ENCODE measurements around the gene ALAD. TPM values are rescaled to one million over a fixed set of nuclear protein-coding genes. Genes with fewer than 3 reads are reported as not detected.
"Not testable (repeated sequence)": the region's sequence is repeated elsewhere in the genome, so short reads cannot be mapped to it uniquely, and the experiment has no call there.

ALAD gene
- polyA plus RNA-seq, 2 donors: 38.4 TPM

- no peaks in the 10 kb centered on the region for H3K27me3 ChIP-seq (ENCODE audit: control insufficient read depth in 1 of 2, insufficient read depth in 2 of 2, low read length in 2 of 2)
- no peak overlapping the region for H3K27ac ChIP-seq (ENCODE audit: low read depth in 2 of 2, low read length in 1 of 2)
- 90% methylated on average over 5 of the region's 5 CpGs for WGBS, 2 donors
- H3K4me3 ChIP-seq (ENCODE audit: low read depth in 1 of 2, low read length in 2 of 2): no peak overlapping the region
- no peaks in the 10 kb centered on the region for H3K4me1 ChIP-seq (ENCODE audit: control insufficient read depth in 2 of 2, insufficient read depth in 2 of 2, low read length in 1 of 2)
- peaks cover 4 to 12% of the 10 kb centered on the region in 2 donors for H3K36me3 ChIP-seq (ENCODE audit: control insufficient read depth in 2 of 2, insufficient read depth in 2 of 2, low read length in 1 of 2)
- H3K9me3 ChIP-seq (ENCODE audit: control insufficient read depth in 2 of 2, insufficient read depth in 1 of 2, low read depth in 1 of 2, low read length in 1 of 2): no peaks in the 10 kb centered on the region
These were observed 32.6 kb downstream of the ALAD start for GRCh38 chr9:113368348-113368981.

DNA sequence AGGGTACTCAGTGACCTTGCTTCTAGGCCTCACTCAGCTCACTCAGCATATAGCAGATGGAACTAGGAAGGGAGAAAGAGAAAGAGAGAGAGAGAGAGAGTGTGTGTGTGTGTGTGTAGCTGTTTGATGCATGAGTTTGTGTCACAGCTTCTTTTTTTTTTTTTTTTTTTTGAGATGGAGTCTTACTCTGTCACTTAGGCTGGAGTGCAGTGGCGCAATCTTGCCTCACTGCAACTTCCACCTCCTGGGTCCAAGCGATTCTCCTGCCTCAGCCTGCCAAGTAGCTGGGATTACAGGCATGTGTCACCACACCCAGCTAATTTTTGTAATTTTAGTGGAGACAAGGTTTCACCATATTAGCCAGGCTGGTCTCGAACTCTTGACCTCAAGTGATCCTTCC lies 35.4 kb downstream of the ALAD start:
- not testable (repeated sequence) for H3K27ac ChIP-seq (ENCODE audit: low read depth in 2 of 2, low read length in 1 of 2); H3K36me3 ChIP-seq (ENCODE audit: control insufficient read depth in 2 of 2, insufficient read depth in 2 of 2, low read length in 1 of 2); H3K4me1 ChIP-seq (ENCODE audit: control insufficient read depth in 2 of 2, insufficient read depth in 2 of 2, low read length in 1 of 2); H3K9me3 ChIP-seq (ENCODE audit: control insufficient read depth in 2 of 2, insufficient read depth in 1 of 2, low read depth in 1 of 2, low read length in 1 of 2); H3K4me3 ChIP-seq (ENCODE audit: low read depth in 1 of 2, low read length in 2 of 2); H3K27me3 ChIP-seq (ENCODE audit: control insufficient read depth in 1 of 2, insufficient read depth in 2 of 2, low read length in 2 of 2)
- WGBS, 2 donors: 66 to 78% methylated on average over 3 of the region's 3 CpGs

DNA sequence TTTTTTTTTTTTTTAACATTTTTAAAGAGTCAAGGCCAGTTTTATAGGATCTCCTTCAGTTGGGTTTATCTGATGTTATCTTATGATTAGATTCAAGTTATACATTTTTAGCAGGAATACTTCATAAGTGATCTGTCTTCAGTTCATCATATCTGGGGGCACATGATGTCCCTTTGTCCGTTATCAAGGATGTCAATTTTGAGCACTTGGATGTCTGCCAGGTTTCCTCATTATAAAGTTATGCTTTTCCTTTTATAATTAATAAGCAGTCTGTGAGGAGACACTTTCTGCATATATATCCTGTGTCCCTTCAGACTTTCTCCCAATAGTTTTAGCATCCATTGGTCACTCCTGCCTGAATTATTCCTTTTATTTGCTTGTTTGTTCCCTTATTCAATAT lies 36.1 kb downstream of the ALAD start:
- Histone ChIP-seq H3K4me3 (ENCODE audit: low read depth in 1 of 2, low read length in 2 of 2) (no peak overlapping the region), H3K27me3 (ENCODE audit: control insufficient read depth in 1 of 2, insufficient read depth in 2 of 2, low read length in 2 of 2) (no peaks in the 10 kb centered on the region), H3K36me3 (ENCODE audit: control insufficient read depth in 2 of 2, insufficient read depth in 2 of 2, low read length in 1 of 2) (peaks cover 0 to 11% of the 10 kb centered on the region in 2 donors), H3K4me1 (ENCODE audit: control insufficient read depth in 2 of 2, insufficient read depth in 2 of 2, low read length in 1 of 2) (no peaks in the 10 kb centered on the region), H3K9me3 (ENCODE audit: control insufficient read depth in 2 of 2, insufficient read depth in 1 of 2, low read depth in 1 of 2, low read length in 1 of 2) (no peaks in the 10 kb centered on the region), H3K27ac (ENCODE audit: low read depth in 2 of 2, low read length in 1 of 2) (no peak overlapping the region)
- WGBS, 2 donors: 73 to 79% methylated on average over 1 of the region's 1 CpG

DNA sequence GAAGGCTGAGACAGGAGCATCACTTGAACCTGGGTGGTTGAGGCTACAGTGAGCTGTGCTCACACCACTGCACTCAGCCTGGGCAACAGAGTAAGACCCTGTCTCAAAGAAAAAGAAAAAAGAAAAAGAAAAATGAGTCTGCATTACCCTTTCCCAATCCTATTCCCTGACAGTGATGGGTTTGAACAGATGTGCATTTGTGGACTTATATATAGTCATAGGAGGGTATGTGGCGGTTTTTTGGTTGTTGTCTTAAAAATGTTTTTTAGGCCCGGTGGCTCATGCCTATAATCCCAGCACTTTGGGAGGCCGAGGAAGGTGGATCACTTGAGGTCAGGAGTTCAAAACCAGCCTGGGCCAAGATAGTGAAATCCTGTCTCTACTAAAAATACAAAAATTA lies 37.7 kb downstream of the ALAD start:
- 69 to 75% methylated on average over 3 of the region's 3 CpGs for WGBS, 2 donors
- Histone ChIP-seq H3K27me3 (ENCODE audit: control insufficient read depth in 1 of 2, insufficient read depth in 2 of 2, low read length in 2 of 2) (no peaks in the 10 kb centered on the region), H3K36me3 (ENCODE audit: control insufficient read depth in 2 of 2, insufficient read depth in 2 of 2, low read length in 1 of 2) (peaks cover 0 to 11% of the 10 kb centered on the region in 2 donors), H3K4me3 (ENCODE audit: low read depth in 1 of 2, low read length in 2 of 2) (no peak overlapping the region), H3K4me1 (ENCODE audit: control insufficient read depth in 2 of 2, insufficient read depth in 2 of 2, low read length in 1 of 2) (no peaks in the 10 kb centered on the region), H3K9me3 (ENCODE audit: control insufficient read depth in 2 of 2, insufficient read depth in 1 of 2, low read depth in 1 of 2, low read length in 1 of 2) (no peaks in the 10 kb centered on the region), H3K27ac (ENCODE audit: low read depth in 2 of 2, low read length in 1 of 2) (no peak overlapping the region)

DNA sequence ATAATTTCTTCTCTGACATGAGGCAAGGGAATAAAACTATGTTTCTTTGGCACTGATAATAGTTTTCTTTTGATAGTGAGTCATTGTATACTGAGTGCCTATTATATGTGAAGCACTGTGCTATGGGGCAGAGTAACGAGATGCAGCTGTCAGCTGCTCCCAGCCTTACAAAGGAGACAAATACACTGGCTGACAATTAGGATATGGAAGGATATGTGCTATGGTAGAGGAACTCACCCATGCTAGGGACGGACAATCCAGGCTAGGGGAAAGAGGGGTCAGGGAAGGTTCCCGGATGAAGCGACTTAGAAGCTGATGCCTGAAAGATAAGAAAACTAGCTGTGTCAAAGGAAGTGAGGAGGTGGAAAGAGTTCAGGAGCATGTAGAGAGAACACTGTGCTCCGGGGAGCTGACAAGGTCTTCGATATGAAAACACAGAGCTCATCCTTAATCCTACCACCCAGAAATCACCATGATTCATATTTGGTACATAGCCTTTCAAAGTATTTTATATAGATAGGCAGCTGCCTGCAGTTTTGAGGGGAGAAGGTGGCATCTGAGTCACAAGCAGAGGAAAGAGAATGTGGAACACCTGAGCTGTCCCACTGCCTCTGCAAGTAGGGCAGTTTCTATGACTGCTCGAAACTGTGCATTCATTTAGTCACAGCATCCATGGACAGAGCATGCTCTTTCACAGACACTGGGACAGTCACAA lies 39.6 kb downstream of the ALAD start:
- no peak overlapping the region for H3K27ac ChIP-seq (ENCODE audit: low read depth in 2 of 2, low read length in 1 of 2)

DNA sequence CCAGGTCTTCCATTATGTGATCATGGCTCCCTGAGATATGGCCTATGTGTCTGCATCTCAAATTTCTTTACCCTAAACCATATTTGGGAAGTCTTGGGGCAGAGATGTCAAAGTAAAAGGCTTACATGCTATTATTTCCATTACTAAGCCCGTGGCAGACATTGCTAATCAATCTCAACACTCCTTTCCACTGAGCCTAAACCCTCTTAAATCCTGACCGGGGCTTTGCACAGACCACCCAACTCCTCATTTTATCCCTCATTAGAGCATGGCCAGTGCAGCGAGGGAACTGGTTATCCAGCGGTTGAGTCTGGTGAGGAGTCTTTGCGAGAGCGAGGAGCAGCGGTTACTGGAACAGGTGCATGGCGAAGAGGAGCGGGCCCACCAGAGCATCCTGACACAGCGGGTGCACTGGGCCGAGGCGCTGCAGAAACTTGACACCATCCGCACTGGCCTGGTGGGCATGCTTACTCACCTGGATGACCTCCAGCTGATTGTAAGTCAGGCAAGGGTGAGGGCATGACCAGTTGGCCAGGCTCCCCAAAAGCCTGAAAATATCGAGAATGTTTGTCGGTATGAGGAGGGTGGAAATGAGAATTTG lies 40.7 kb downstream of the ALAD start:
- Histone ChIP-seq H3K4me1 (ENCODE audit: control insufficient read depth in 2 of 2, insufficient read depth in 2 of 2, low read length in 1 of 2) (no peaks in the 10 kb centered on the region), H3K4me3 (ENCODE audit: low read depth in 1 of 2, low read length in 2 of 2) (no peak overlapping the region), H3K9me3 (ENCODE audit: control insufficient read depth in 2 of 2, insufficient read depth in 1 of 2, low read depth in 1 of 2, low read length in 1 of 2) (no peaks in the 10 kb centered on the region), H3K27ac (ENCODE audit: low read depth in 2 of 2, low read length in 1 of 2) (no peak overlapping the region), H3K27me3 (ENCODE audit: control insufficient read depth in 1 of 2, insufficient read depth in 2 of 2, low read length in 2 of 2) (no peaks in the 10 kb centered on the region), H3K36me3 (ENCODE audit: control insufficient read depth in 2 of 2, insufficient read depth in 2 of 2, low read length in 1 of 2) (peaks cover 0 to 5% of the 10 kb centered on the region in 2 donors)
- 91 to 92% methylated on average over 15 of the region's 15 CpGs for WGBS, 2 donors

More for the DNA sequence above, 39.6 kb downstream of the ALAD start:
- Histone ChIP-seq H3K4me1 (ENCODE audit: control insufficient read depth in 2 of 2, insufficient read depth in 2 of 2, low read length in 1 of 2) (no peaks in the 10 kb centered on the region), H3K4me3 (ENCODE audit: low read depth in 1 of 2, low read length in 2 of 2) (no peak overlapping the region), H3K27me3 (ENCODE audit: control insufficient read depth in 1 of 2, insufficient read depth in 2 of 2, low read length in 2 of 2) (no peaks in the 10 kb centered on the region), H3K36me3 (ENCODE audit: control insufficient read depth in 2 of 2, insufficient read depth in 2 of 2, low read length in 1 of 2) (peaks cover 0 to 7% of the 10 kb centered on the region in 2 donors), H3K9me3 (ENCODE audit: control insufficient read depth in 2 of 2, insufficient read depth in 1 of 2, low read depth in 1 of 2, low read length in 1 of 2) (no peaks in the 10 kb centered on the region)
- 56 to 66% methylated on average over 7 of the region's 7 CpGs for WGBS, 2 donors

DNA sequence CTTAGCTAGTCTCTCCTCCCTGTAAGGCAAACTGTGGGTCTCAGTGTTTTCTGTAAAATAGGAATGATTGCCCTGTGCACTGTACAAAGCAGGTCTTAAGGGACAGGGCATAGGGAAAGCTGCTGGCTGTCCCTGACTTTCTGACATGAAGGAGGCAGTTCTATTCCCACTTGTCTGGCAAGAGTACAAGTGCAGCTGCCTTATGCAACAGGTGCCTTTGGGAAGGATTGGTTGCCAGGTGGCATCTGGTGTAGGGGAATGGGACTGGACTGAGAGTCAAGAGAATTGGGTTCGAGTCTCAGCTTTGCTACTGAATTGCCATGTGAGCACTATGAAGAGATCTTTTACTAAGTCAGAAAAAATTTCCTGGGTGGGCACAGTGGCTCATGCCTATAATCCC lies 41.7 kb downstream of the ALAD start:
- WGBS, 2 donors: 83 to 88% methylated on average over 1 of the region's 1 CpG
- Histone ChIP-seq H3K27ac (ENCODE audit: low read depth in 2 of 2, low read length in 1 of 2) (no peak overlapping the region), H3K4me3 (ENCODE audit: low read depth in 1 of 2, low read length in 2 of 2) (no peak overlapping the region), H3K36me3 (ENCODE audit: control insufficient read depth in 2 of 2, insufficient read depth in 2 of 2, low read length in 1 of 2) (peaks cover 0 to 5% of the 10 kb centered on the region in 2 donors), H3K9me3 (ENCODE audit: control insufficient read depth in 2 of 2, insufficient read depth in 1 of 2, low read depth in 1 of 2, low read length in 1 of 2) (no peaks in the 10 kb centered on the region), H3K27me3 (ENCODE audit: control insufficient read depth in 1 of 2, insufficient read depth in 2 of 2, low read length in 2 of 2) (no peaks in the 10 kb centered on the region), H3K4me1 (ENCODE audit: control insufficient read depth in 2 of 2, insufficient read depth in 2 of 2, low read length in 1 of 2) (no peaks in the 10 kb centered on the region)

GRCh38 chr9:113356686-113357292 lies 44.3 kb downstream of the ALAD start:
- no peaks in the 10 kb centered on the region for H3K9me3 ChIP-seq (ENCODE audit: control insufficient read depth in 2 of 2, insufficient read depth in 1 of 2, low read depth in 1 of 2, low read length in 1 of 2)
- no peaks in the 10 kb centered on the region for H3K4me1 ChIP-seq (ENCODE audit: control insufficient read depth in 2 of 2, insufficient read depth in 2 of 2, low read length in 1 of 2)
- H3K27me3 ChIP-seq (ENCODE audit: control insufficient read depth in 1 of 2, insufficient read depth in 2 of 2, low read length in 2 of 2): no peaks in the 10 kb centered on the region
- H3K4me3 ChIP-seq (ENCODE audit: low read depth in 1 of 2, low read length in 2 of 2): no peak overlapping the region
- H3K36me3 ChIP-seq (ENCODE audit: control insufficient read depth in 2 of 2, insufficient read depth in 2 of 2, low read length in 1 of 2): peaks cover 0 to 5% of the 10 kb centered on the region in 2 donors
- WGBS, 2 donors: 49 to 82% methylated on average over 7 of the region's 7 CpGs
- H3K27ac ChIP-seq (ENCODE audit: low read depth in 2 of 2, low read length in 1 of 2): no peak overlapping the region

- Histone ChIP-seq H3K4me1 (ENCODE audit: control insufficient read depth in 2 of 2, insufficient read depth in 2 of 2, low read length in 1 of 2) (no peaks in the 10 kb centered on the region), H3K36me3 (ENCODE audit: control insufficient read depth in 2 of 2, insufficient read depth in 2 of 2, low read length in 1 of 2) (peaks cover 0 to 1% of the 10 kb centered on the region in 2 donors), H3K9me3 (ENCODE audit: control insufficient read depth in 2 of 2, insufficient read depth in 1 of 2, low read depth in 1 of 2, low read length in 1 of 2) (no peaks in the 10 kb centered on the region), H3K4me3 (ENCODE audit: low read depth in 1 of 2, low read length in 2 of 2) (no peak overlapping the region), H3K27ac (ENCODE audit: low read depth in 2 of 2, low read length in 1 of 2) (no peak overlapping the region), H3K27me3 (ENCODE audit: control insufficient read depth in 1 of 2, insufficient read depth in 2 of 2, low read length in 2 of 2) (no peaks in the 10 kb centered on the region)
- WGBS, 2 donors: 83 to 93% methylated on average over 4 of the region's 4 CpGs
These were observed 46.0 kb downstream of the ALAD start for GRCh38 chr9:113355040-113355596.

Data from esophagus (tissue), 2 donors.